ENCODE data around the gene ATF6B. TPM values are rescaled to one million over a fixed set of nuclear protein-coding genes. Genes with fewer than 3 reads are reported as not detected.

ATF6B gene
- total and polyA plus RNA-seq, 2 of the 13 experiments (the other 11 are each of a cell fraction or from before 2014, with no cell fraction given), result 18.1 to 44.0 TPM

DNA sequence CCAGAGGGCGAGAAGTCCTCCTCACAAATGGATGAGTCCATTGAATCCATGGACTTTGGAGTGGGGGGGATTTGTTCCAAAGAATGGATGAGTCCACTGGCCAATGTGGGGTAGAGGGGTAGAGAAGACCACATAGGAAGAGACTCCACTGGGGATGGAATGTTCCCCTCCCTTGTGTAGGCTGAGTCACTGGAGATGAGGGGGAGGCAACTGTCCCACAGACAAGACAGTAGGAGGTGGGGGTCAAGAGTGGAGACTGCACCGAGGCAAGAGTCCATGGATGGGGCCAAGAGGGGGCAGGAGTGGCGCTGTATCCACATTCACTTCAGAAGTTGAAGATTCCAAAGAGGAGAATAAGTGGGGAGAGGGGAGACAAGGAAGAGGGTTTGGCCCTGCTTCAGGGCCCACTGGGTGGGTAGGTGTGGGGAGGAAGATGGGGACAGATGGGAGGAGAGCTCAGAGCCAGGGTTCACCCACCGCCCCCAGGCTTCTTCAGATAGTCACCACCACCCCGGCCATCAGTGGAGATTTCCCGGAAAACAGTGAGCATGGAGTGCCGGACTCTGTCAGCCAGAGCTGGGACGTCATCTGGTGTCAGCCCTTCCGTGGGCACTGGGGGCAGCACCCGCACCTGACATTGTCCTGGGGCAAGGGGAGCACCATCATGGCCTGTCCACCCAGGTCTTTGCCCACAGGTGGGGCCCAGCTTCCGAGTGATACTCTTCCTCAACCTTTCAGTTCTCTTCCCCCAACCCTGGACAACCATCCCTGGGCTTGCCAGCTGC, 41.0 kb upstream of the ATF6B start:
- no TSS peak for BruUV-seq (replicated peaks)
- Histone ChIP-seq H3K9me3 (ENCODE audit: low read length) (no peaks in the 10 kb centered on the region), H4K20me1 (ENCODE audit: insufficient read depth, low read length) (no peaks in the 10 kb centered on the region), H3K4me1 (ENCODE audit: insufficient read depth, low read length) (peaks cover 17% of the 10 kb centered on the region), H3K27ac (ENCODE audit: extremely low read length, insufficient read depth, low read length) (no peak overlapping the region), H3K4me2 (ENCODE audit: low read depth, low read length) (no peak overlapping the region), H3K4me3 (replicated peaks in 1 of 3; ENCODE audit: insufficient read depth in 1 of 3, low read depth in 2 of 3, low read length in 3 of 3) (no peak overlapping the region), H3K36me3 (replicated peaks in 1 of 2; ENCODE audit: control insufficient read depth in 1 of 2, insufficient read depth in 2 of 2, low read length in 2 of 2) (peaks cover 18 to 52% of the 10 kb centered on the region in 2 experiments), H3K79me2 (ENCODE audit: insufficient read depth, low read length) (peaks cover 18% of the 10 kb centered on the region), H2AFZ (ENCODE audit: low read length) (no peak overlapping the region), H3K9ac (ENCODE audit: insufficient read depth, low read depth, low read length) (no peak overlapping the region), H3K27me3 (ENCODE audit: control insufficient read depth in 1 of 2, insufficient read depth in 2 of 2, low read length in 2 of 2) (no peaks in the 10 kb centered on the region)
- CTCF ChIA-PET (ENCODE audit: low intra/inter-chr PET ratio, low total read pairs), result no interaction called here
- intact Hi-C loops (cut with micrococcal nuclease; ENCODE audit: unreplicated experiment) (no loop called here), in situ Hi-C loops (cut with HindIII; ENCODE audit: extremely low pct_ligation_motif_present, low pct_unique_long_range_greater_than_20kb) (no loop called here)
- WGBS (ENCODE audit: low lambda C conversion rate), result 94% methylated on average over 8 of the region's 11 CpGs
- DNase-seq (ENCODE audit: low spot score) (no peak), FAIRE-seq (no peak), ATAC-seq (peak; percentile 61; the same call in 2 of the 3 replicates)
- POLR2A ChIA-PET, result interaction anchor here (1.1 to 1.4 kb wide), 2 partner anchors 9 to 52 kb away, joined by 3 to 5 read pairs; no protein-coding TSS in a partner anchor
- peak; percentile 19 for TF ChIP-seq RBM22 (optimal IDR thresholded peaks at IDR 0.05; ENCODE audit: low read length)
- peak; percentile 30 for TF ChIP-seq STAG1 (CRISPR knock-in tag; IDR thresholded peaks at IDR 0.05)
- TF ChIP-seq RBFOX2 (IDR thresholded peaks at IDR 0.05; ENCODE audit: low read depth, low read length), result peak; percentile 53; the same call in 1 of the 2 replicates
- TF ChIP-seq, protein P1, sequence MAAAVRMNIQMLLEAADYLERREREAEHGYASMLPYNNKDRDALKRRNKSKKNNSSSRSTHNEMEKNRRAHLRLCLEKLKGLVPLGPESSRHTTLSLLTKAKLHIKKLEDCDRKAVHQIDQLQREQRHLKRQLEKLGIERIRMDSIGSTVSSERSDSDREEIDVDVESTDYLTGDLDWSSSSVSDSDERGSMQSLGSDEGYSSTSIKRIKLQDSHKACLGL (CRISPR knock-in tag; IDR thresholded peaks at IDR 0.05), result no peak
- TF ChIP-seq, protein P2, sequence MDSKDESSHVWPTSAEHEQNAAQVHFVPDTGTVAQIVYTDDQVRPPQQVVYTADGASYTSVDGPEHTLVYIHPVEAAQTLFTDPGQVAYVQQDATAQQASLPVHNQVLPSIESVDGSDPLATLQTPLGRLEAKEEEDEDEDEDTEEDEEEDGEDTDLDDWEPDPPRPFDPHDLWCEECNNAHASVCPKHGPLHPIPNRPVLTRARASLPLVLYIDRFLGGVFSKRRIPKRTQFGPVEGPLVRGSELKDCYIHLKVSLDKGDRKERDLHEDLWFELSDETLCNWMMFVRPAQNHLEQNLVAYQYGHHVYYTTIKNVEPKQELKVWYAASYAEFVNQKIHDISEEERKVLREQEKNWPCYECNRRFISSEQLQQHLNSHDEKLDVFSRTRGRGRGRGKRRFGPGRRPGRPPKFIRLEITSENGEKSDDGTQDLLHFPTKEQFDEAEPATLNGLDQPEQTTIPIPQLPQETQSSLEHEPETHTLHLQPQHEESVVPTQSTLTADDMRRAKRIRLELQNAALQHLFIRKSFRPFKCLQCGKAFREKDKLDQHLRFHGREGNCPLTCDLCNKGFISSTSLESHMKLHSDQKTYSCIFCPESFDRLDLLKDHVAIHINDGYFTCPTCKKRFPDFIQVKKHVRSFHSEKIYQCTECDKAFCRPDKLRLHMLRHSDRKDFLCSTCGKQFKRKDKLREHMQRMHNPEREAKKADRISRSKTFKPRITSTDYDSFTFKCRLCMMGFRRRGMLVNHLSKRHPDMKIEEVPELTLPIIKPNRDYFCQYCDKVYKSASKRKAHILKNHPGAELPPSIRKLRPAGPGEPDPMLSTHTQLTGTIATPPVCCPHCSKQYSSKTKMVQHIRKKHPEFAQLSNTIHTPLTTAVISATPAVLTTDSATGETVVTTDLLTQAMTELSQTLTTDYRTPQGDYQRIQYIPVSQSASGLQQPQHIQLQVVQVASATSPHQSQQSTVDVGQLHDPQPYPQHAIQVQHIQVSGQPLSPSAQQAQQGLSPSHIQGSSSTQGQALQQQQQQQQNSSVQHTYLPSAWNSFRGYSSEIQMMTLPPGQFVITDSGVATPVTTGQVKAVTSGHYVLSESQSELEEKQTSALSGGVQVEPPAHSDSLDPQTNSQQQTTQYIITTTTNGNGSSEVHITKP (CRISPR knock-in tag; IDR thresholded peaks at IDR 0.05; ENCODE audit: low read depth), result peak; percentile 88; the same call in 1 of the 2 replicates
- peak; percentile 22 to 26; a peak in 1 of 4 replicates for TF ChIP-seq POLR2A (IDR thresholded peaks at IDR 0.05; ENCODE audit: insufficient read depth in 1 of 2, low read depth in 2 of 2, low read length in 2 of 2)
- 0 out of 2 replicates have a peak, but pooled peaks have one; percentile 48 for TF ChIP-seq HNRNPL (IDR thresholded peaks at IDR 0.05; ENCODE audit: low read depth, low read length)
- no peak for TF ChIP-seq PHF5A (CRISPR knock-in tag; IDR thresholded peaks at IDR 0.05; ENCODE audit: low read depth, unreplicated experiment)
- peak; percentile 86; the same call in 1 of the 2 replicates for TF ChIP-seq ZNF263 (CRISPR knock-in tag; IDR thresholded peaks at IDR 0.05)
- 0 out of 2 replicates have a peak, but pooled peaks have one; percentile 32 for TF ChIP-seq HNF4A (CRISPR knock-in tag; IDR thresholded peaks at IDR 0.05)
- TF ChIP-seq, protein P3, sequence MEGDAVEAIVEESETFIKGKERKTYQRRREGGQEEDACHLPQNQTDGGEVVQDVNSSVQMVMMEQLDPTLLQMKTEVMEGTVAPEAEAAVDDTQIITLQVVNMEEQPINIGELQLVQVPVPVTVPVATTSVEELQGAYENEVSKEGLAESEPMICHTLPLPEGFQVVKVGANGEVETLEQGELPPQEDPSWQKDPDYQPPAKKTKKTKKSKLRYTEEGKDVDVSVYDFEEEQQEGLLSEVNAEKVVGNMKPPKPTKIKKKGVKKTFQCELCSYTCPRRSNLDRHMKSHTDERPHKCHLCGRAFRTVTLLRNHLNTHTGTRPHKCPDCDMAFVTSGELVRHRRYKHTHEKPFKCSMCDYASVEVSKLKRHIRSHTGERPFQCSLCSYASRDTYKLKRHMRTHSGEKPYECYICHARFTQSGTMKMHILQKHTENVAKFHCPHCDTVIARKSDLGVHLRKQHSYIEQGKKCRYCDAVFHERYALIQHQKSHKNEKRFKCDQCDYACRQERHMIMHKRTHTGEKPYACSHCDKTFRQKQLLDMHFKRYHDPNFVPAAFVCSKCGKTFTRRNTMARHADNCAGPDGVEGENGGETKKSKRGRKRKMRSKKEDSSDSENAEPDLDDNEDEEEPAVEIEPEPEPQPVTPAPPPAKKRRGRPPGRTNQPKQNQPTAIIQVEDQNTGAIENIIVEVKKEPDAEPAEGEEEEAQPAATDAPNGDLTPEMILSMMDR (CRISPR knock-in tag; IDR thresholded peaks at IDR 0.05), result peak; percentile 28; the same call in 1 of the 2 replicates
- TF ChIP-seq ZSCAN9 (CRISPR knock-in tag; IDR thresholded peaks at IDR 0.05; ENCODE audit: borderline replicate concordance), result no peak
- TF ChIP-seq HDAC6 (IDR thresholded peaks at IDR 0.05; ENCODE audit: low read depth, low read length), result no peak
- TF ChIP-seq, protein P4, sequence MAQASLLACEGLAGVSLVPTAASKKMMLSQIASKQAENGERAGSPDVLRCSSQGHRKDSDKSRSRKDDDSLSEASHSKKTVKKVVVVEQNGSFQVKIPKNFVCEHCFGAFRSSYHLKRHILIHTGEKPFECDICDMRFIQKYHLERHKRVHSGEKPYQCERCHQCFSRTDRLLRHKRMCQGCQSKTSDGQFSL (CRISPR knock-in tag; IDR thresholded peaks at IDR 0.05), result peak; percentile 82
- no peak for TF ChIP-seq RXRA (CRISPR knock-in tag; IDR thresholded peaks at IDR 0.05)
- TF ChIP-seq, protein P5, sequence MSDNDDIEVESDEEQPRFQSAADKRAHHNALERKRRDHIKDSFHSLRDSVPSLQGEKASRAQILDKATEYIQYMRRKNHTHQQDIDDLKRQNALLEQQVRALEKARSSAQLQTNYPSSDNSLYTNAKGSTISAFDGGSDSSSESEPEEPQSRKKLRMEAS (IDR thresholded peaks at IDR 0.05), result no peak
- TF ChIP-seq SPEN (CRISPR knock-in tag; IDR thresholded peaks at IDR 0.05; ENCODE audit: low read depth), result no peak
- peak; percentile 93 for TF ChIP-seq AGO2 (optimal IDR thresholded peaks at IDR 0.05; ENCODE audit: low read depth, low read length)

Measured in HepG2 (cell line).